ENCODE results near the gene CSRP1. TPM values are rescaled to one million over a fixed set of nuclear protein-coding genes. Genes with fewer than 3 reads are reported as not detected.

Gene CSRP1
- polyA plus RNA-seq, 2 of the 4 experiments (the other 2 are of a cell fraction) = 277 to 655 TPM

DNA sequence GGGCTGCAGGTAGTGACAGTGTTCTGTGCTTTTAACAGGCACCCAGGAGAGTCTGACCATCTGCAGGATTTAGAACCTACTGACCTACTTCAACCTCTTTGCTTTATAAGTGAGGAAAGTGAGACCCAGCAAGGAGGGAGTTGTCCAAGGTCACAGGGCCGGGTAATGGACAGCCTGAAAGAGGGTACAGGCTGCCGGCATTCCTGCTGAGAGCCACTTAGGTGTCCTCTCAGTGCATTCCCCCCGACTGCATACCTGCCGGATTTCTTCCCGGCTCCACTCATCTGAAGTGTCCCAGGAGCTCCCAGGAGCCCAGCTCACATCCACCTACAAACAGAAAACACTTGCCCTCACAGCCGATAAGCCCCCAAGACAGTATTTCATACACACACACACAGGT lies 51.8 kb downstream of the CSRP1 start:
- Histone ChIP-seq H3K4me2 (no peak overlapping the region), H3K9me3 (no peaks in the 10 kb centered on the region), H3K4me3 (no peak overlapping the region), H3K4me1 (peaks cover 46% of the 10 kb centered on the region), H3K27ac (peak overlapping the region; percentile 78 to 88; a peak in 5 of 6 replicates)
- FAIRE-seq (no peak), ATAC-seq (no peak), DNase-seq (ENCODE audit: low read depth in 1 of 2, low spot score in 1 of 2) (no peak)
- WGBS (ENCODE audit: missing lambda C conversion rate) = 74% methylated on average over 6 of the region's 6 CpGs
- TF ChIP-seq, protein P1, sequence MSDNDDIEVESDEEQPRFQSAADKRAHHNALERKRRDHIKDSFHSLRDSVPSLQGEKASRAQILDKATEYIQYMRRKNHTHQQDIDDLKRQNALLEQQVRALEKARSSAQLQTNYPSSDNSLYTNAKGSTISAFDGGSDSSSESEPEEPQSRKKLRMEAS (IDR thresholded peaks at IDR 0.05) = no peak
- TF ChIP-seq E2F6 (IDR thresholded peaks at IDR 0.05; ENCODE audit: borderline replicate concordance, low read depth) = no peak
- no peak for TF ChIP-seq SMC3 (IDR thresholded peaks at IDR 0.05)
- TF ChIP-seq RCOR1 (IDR thresholded peaks at IDR 0.05; ENCODE audit: low read depth, low read length) = no peak
- TF ChIP-seq ESRRA (IDR thresholded peaks at IDR 0.05; ENCODE audit: borderline replicate concordance, low read length) = no peak
- no peak for TF ChIP-seq HDAC2 (IDR thresholded peaks at IDR 0.05)
- no peak for TF ChIP-seq ZC3H11A (IDR thresholded peaks at IDR 0.05)
- no peak for TF ChIP-seq CHD4 (IDR thresholded peaks at IDR 0.05; ENCODE audit: borderline replicate concordance)
- no peak for TF ChIP-seq EHMT2 (IDR thresholded peaks at IDR 0.05; ENCODE audit: low read depth)
- no peak for TF ChIP-seq RNF2 (IDR thresholded peaks at IDR 0.05; ENCODE audit: borderline replicate concordance, low read depth)
- no peak for TF ChIP-seq BHLHE40 (IDR thresholded peaks at IDR 0.05; ENCODE audit: low read depth, low read length)
- no peak for TF ChIP-seq POLR2A (IDR thresholded peaks at IDR 0.05; ENCODE audit: low read length)
- CTCF ChIA-PET = interaction anchor here (1.5 to 20.2 kb wide), 6 partner anchors 6 to 54 kb away, joined by 6 to 376 read pairs (median 126); partner anchors contain the start of genes CSRP1 and PHLDA3
- POLR2A ChIA-PET = interaction anchor here (2.3 kb wide), 1 partner anchor 13 kb away, joined by 18 read pairs; the partner anchor contains the start of gene PHLDA3

DNA sequence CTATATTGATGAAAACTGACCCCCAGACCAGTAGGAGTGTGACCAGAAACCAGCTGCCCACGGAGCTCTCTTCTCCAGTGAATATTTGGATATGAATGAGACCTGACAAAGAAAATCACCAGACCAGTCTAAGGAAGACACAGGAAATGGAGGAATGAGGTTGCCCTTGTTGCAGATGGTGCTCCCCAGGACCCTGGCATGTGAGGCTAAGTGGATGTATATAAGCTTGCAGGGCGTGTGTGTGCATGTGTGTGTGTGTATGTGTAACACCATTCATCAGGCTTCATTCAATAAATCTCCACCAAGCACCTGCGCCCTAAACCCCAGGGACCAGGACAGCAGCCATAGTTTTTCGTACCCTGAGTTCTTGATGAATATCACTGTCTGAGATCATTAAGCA lies 52.3 kb downstream of the CSRP1 start:
- DNase-seq (ENCODE audit: low read depth in 1 of 2, low spot score in 1 of 2) = no peak
- no peak for FAIRE-seq
- ChIA-PET POLR2A (no interaction called here), CTCF (interaction anchor here (0.7 to 20.2 kb wide), 7 partner anchors 11 to 55 kb away, joined by 3 to 376 read pairs (median 17); partner anchors contain the start of genes CSRP1 and PHLDA3)
- 64% methylated on average over 4 of the region's 4 CpGs for WGBS (ENCODE audit: missing lambda C conversion rate)
- H3K4me1 ChIP-seq = peaks cover 44% of the 10 kb centered on the region
- no peak overlapping the region for H3K4me3 ChIP-seq
- ATAC-seq = no peak
- H3K9me3 ChIP-seq = no peaks in the 10 kb centered on the region
- H3K27ac ChIP-seq = peak overlapping the region; percentile 24 to 88; a peak in 3 of 6 replicates
- no peak for TF ChIP-seq EHF (CRISPR knock-in tag; IDR thresholded peaks at IDR 0.05)
- no peak for TF ChIP-seq HEYL (CRISPR knock-in tag; IDR thresholded peaks at IDR 0.05)
- no peak for TF ChIP-seq NFE2L2 (conservative IDR thresholded peaks at IDR 0.05; ENCODE audit: low read length)
- no peak overlapping the region for H3K4me2 ChIP-seq

DNA sequence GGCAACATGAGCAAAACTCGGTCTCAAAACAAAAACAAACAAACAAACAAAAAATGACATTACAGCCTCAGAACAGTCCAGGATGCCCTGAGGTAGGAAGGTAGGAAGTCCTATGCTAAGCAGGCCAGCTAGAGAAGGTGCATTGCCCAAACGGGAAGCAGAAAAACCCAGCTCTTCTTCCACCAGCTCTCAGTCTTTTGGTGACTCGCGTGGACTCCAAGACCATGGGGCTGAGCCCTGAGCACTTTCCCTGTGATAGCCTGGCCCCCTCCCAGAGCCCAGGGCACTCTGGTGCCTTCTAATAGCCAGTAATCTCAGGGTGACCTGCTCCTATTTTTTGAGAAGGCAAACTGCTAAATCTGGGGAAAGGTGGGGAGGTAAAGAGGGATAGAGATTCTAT lies 54.1 kb downstream of the CSRP1 start:
- Histone ChIP-seq H3K4me1 (peaks cover 51% of the 10 kb centered on the region), H3K4me2 (no peak overlapping the region), H3K27ac (peak overlapping the region in 1 of 2 experiments; percentile 37; a peak in 2 of 6 replicates), H3K4me3 (no peak overlapping the region), H3K9me3 (no peaks in the 10 kb centered on the region)
- POLR2A ChIA-PET = no interaction called here
- TF ChIP-seq EHMT2 (IDR thresholded peaks at IDR 0.05; ENCODE audit: low read depth) = no peak
- FAIRE-seq (no peak), DNase-seq (ENCODE audit: low read depth in 1 of 2, low spot score in 1 of 2) (no peak), ATAC-seq (no peak)
- WGBS (ENCODE audit: missing lambda C conversion rate) = 58% methylated on average over 4 of the region's 4 CpGs
- CTCF ChIA-PET = interaction anchor here (1.5 to 20.2 kb wide), 4 partner anchors 10 to 57 kb away, joined by 6 to 376 read pairs (median 276); partner anchors contain the start of genes CSRP1 and PHLDA3

GRCh38 chr1:201450721-201451291 lies 56.1 kb downstream of the CSRP1 start:
- ChIA-PET POLR2A (no interaction called here), CTCF (interaction anchor here (1.1 to 20.2 kb wide), 5 partner anchors 12 to 59 kb away, joined by 3 to 376 read pairs (median 234); partner anchors contain the start of genes CSRP1 and PHLDA3)
- TF ChIP-seq, protein P2, sequence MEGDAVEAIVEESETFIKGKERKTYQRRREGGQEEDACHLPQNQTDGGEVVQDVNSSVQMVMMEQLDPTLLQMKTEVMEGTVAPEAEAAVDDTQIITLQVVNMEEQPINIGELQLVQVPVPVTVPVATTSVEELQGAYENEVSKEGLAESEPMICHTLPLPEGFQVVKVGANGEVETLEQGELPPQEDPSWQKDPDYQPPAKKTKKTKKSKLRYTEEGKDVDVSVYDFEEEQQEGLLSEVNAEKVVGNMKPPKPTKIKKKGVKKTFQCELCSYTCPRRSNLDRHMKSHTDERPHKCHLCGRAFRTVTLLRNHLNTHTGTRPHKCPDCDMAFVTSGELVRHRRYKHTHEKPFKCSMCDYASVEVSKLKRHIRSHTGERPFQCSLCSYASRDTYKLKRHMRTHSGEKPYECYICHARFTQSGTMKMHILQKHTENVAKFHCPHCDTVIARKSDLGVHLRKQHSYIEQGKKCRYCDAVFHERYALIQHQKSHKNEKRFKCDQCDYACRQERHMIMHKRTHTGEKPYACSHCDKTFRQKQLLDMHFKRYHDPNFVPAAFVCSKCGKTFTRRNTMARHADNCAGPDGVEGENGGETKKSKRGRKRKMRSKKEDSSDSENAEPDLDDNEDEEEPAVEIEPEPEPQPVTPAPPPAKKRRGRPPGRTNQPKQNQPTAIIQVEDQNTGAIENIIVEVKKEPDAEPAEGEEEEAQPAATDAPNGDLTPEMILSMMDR (IDR thresholded peaks at IDR 0.05) = no peak
- TF ChIP-seq HES2 (IDR thresholded peaks at IDR 0.05) (no peak), BHLHE40 (IDR thresholded peaks at IDR 0.05; ENCODE audit: low read depth, low read length) (no peak), FOXS1 (CRISPR knock-in tag; IDR thresholded peaks at IDR 0.05) (no peak), RCOR1 (IDR thresholded peaks at IDR 0.05; ENCODE audit: low read depth, low read length) (no peak), E2F6 (IDR thresholded peaks at IDR 0.05; ENCODE audit: borderline replicate concordance, low read depth) (no peak), HMGXB4 (CRISPR knock-in tag; IDR thresholded peaks at IDR 0.05; ENCODE audit: borderline replicate concordance) (no peak)
- TF ChIP-seq, protein P3, sequence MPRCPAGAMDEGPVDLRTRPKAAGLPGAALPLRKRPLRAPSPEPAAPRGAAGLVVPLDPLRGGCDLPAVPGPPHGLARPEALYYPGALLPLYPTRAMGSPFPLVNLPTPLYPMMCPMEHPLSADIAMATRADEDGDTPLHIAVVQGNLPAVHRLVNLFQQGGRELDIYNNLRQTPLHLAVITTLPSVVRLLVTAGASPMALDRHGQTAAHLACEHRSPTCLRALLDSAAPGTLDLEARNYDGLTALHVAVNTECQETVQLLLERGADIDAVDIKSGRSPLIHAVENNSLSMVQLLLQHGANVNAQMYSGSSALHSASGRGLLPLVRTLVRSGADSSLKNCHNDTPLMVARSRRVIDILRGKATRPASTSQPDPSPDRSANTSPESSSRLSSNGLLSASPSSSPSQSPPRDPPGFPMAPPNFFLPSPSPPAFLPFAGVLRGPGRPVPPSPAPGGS (IDR thresholded peaks at IDR 0.05) = no peak
- WGBS (ENCODE audit: missing lambda C conversion rate) = 62% methylated on average over 8 of the region's 12 CpGs
- H3K4me2 ChIP-seq = 0 out of 3 replicates have a peak overlapping the region, but pooled peaks have one; percentile 4
- DNase-seq (ENCODE audit: low read depth in 1 of 2, low spot score in 1 of 2) = no peak
- H3K27ac ChIP-seq = peak overlapping the region; percentile 39 to 78; a peak in 5 of 6 replicates
- no peak for ATAC-seq
- no peaks in the 10 kb centered on the region for H3K9me3 ChIP-seq
- H3K4me3 ChIP-seq = no peak overlapping the region
- H3K4me1 ChIP-seq = peaks cover 35% of the 10 kb centered on the region
- FAIRE-seq = no peak
